SU-DHL-6 (cell line): ENCODE measurements around the gene PRR33.

Source experiments
- H2AFZ ChIP-seq: fragments of 200-600 bp; sonication (generic); 2 replicates; pipeline ENCODE4 v1.6.1; 2014; ENCODE audit warnings: low read depth, mild to moderate bottlenecking, moderate library complexity, mixed read lengths, antibody characterized with exemption, low read length; ENCODE audit not compliant: severe bottlenecking
- H3F3A ChIP-seq: fragments of 200-600 bp; shearing (Covaris generic); 2 replicates; pipeline ENCODE4 v1.6.0; 2016; ENCODE audit warnings: antibody characterized with exemption, mild to moderate bottlenecking; ENCODE audit not compliant: insufficient read depth
- H3K27ac ChIP-seq: fragments of 200-600 bp; sonication (generic); 2 replicates; pipeline ENCODE4 v1.5.1; 2016; ENCODE audit warnings: low read depth, mild to moderate bottlenecking, low read length, moderate library complexity, mixed read lengths
- H3K27me3 ChIP-seq: fragments of 200-600 bp; sonication (generic), shearing (Covaris generic); 2 replicates; pipeline ENCODE4 v1.6.0; 2014; ENCODE audit warnings: mild to moderate bottlenecking, low read length
- H3K36me3 ChIP-seq: fragments of 200-600 bp; sonication (generic); 2 replicates; pipeline ENCODE4 v1.6.1; 2014; ENCODE audit warnings: mild to moderate bottlenecking, low read length, mixed read lengths
- H3K4me2 ChIP-seq: fragments of 300-600, 200-600 bp; shearing (Covaris generic), sonication (generic); 2 replicates; pipeline ENCODE4 v1.6.0; 2014; ENCODE audit warnings: low read length, low read depth, mild to moderate bottlenecking; ENCODE audit not compliant: poor library complexity, severe bottlenecking
- H3K4me3 ChIP-seq: fragments of 200-600 bp; sonication (generic); 2 replicates; pipeline ENCODE4 v1.5.1; 2014; ENCODE audit warnings: antibody characterized with exemption, low read length, mild to moderate bottlenecking, mixed read lengths; ENCODE audit not compliant: insufficient read depth, poor library complexity, severe bottlenecking
- H3K79me2 ChIP-seq: fragments of 200-600 bp; sonication (generic); 2 replicates; pipeline ENCODE4 v1.6.1; 2014; ENCODE audit warnings: mild to moderate bottlenecking, low read length, moderate library complexity; ENCODE audit not compliant: insufficient read depth
- H3K9ac ChIP-seq: fragments of 200-600 bp; sonication (generic); 2 replicates; pipeline ENCODE4 v1.7.0; 2014; ENCODE audit warnings: mild to moderate bottlenecking, low read length
- H3K9me2 ChIP-seq: fragments of 200-600 bp; sonication (generic); replicated peaks from 2 replicates; pipeline ENCODE4 v1.6.1; 2014; ENCODE audit warnings: low read length; ENCODE audit not compliant: insufficient read depth
- H3K9me3 ChIP-seq: fragments of 200-600 bp; sonication (generic); 2 replicates; pipeline ENCODE4 v1.6.1; 2014; ENCODE audit warnings: low read length, mixed read lengths; ENCODE audit not compliant: insufficient read depth
- H4K20me1 ChIP-seq: fragments of 200-600 bp; sonication (generic); 2 replicates; pipeline ENCODE4 v1.6.1; 2014; ENCODE audit warnings: low read depth, mild to moderate bottlenecking, antibody characterized with exemption, low read length, moderate library complexity, mixed read lengths
- EZH2phosphoT487 ChIP-seq: fragments of 200-600 bp; sonication (generic), shearing (Covaris generic); conservative IDR thresholded peaks from 2 replicates; pipeline ENCODE4 v1.6.1; 2018; ENCODE audit warnings: mild to moderate bottlenecking, antibody characterized with exemption, low read length, moderate library complexity, mixed read lengths
- TF ChIP-seq, protein P1 (sequence below): fragments of 200-600 bp; sonication (generic); IDR thresholded peaks from one replicate; pipeline ENCODE4 v1.5.1; 2017; ENCODE audit warnings: antibody characterized with exemption, mild to moderate bottlenecking, low read length, moderate library complexity; ENCODE audit not compliant: insufficient read depth, poor library complexity, severe bottlenecking

The PRR33 gene

DNA sequence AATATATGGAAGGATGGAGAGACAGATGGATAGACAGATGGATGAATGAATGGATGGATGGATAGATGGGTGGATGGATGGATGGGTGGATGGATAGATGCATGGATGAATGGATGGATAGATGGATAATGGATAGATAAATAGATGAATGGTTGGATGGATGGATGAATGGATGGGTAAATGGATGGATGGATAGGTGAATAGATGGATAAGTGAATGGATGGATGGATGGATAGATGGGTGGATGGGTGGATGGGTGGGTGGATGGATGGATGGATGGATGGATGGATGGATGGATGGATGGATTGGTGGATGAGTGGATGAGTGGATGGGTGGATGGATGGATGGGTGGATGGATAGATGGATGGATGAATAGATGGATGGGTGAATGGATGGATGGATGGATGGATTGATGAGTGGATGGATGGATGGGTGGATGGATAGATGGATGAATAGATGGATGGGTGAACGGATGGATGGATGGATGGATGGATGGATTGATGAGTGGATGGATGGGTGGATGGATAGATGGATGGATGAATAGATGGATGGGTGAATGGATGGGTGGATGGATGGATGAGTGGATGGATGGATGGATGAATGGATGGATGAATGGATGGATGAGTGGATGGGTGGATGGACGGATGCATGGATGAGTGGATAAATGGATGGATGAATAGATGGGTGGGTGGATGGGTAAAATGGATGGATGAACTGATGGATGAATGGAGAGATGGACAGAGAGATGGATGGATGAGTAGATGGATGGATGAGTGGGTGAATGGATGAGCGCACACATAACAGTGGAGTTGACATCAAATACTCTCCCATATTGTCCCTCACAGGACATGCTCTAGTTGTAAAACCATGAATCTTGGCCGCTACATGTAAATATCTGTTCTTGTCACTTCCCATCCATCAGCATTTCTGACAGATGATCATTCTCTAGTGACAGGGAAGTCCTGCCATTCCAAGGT is 30.0 kb downstream of the PRR33 start:
- H3K27me3 ChIP-seq, result no peaks in the 10 kb centered on the region
- H3K79me2 ChIP-seq, result peaks cover 3% of the 10 kb centered on the region; the same call in 1 of the 2 replicates
- no peak overlapping the region for H3K4me2 ChIP-seq
- TF ChIP-seq EZH2phosphoT487, result no peak
- TF ChIP-seq, protein P1, sequence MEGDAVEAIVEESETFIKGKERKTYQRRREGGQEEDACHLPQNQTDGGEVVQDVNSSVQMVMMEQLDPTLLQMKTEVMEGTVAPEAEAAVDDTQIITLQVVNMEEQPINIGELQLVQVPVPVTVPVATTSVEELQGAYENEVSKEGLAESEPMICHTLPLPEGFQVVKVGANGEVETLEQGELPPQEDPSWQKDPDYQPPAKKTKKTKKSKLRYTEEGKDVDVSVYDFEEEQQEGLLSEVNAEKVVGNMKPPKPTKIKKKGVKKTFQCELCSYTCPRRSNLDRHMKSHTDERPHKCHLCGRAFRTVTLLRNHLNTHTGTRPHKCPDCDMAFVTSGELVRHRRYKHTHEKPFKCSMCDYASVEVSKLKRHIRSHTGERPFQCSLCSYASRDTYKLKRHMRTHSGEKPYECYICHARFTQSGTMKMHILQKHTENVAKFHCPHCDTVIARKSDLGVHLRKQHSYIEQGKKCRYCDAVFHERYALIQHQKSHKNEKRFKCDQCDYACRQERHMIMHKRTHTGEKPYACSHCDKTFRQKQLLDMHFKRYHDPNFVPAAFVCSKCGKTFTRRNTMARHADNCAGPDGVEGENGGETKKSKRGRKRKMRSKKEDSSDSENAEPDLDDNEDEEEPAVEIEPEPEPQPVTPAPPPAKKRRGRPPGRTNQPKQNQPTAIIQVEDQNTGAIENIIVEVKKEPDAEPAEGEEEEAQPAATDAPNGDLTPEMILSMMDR, result no peak
- H3K9me3 ChIP-seq, result no peaks in the 10 kb centered on the region
- H3K9me2 ChIP-seq, result no peaks in the 10 kb centered on the region
- H2AFZ ChIP-seq, result no peak overlapping the region
- H3F3A ChIP-seq, result no peaks in the 10 kb centered on the region
- H4K20me1 ChIP-seq, result peaks cover 12% of the 10 kb centered on the region; the same call in 1 of the 2 replicates
- H3K4me3 ChIP-seq, result no peak overlapping the region
- H3K36me3 ChIP-seq, result no peaks in the 10 kb centered on the region
- H3K27ac ChIP-seq, result no peak overlapping the region
- no peak overlapping the region for H3K9ac ChIP-seq

DNA sequence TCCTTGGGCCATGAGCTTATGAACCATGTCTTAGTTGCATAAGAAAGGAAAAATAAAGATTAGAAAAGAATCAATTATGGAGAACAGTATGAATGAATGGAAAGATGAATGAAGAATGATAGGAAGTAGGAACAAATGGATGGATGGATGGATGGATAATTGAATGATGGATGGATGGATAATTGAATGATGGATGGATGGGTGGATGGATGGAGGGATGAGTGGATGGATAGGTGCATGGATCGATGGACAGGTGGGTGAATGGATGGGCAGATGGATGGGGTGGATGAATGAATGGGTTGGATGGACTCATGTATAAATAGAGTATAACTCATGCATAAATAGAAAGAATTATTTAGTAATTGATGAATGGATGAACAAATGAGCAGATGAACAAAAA is 31.6 kb downstream of the PRR33 start:
- Histone ChIP-seq H3F3A (no peaks in the 10 kb centered on the region), H3K79me2 (peaks cover 15% of the 10 kb centered on the region; the same call in 1 of the 2 replicates)

DNA sequence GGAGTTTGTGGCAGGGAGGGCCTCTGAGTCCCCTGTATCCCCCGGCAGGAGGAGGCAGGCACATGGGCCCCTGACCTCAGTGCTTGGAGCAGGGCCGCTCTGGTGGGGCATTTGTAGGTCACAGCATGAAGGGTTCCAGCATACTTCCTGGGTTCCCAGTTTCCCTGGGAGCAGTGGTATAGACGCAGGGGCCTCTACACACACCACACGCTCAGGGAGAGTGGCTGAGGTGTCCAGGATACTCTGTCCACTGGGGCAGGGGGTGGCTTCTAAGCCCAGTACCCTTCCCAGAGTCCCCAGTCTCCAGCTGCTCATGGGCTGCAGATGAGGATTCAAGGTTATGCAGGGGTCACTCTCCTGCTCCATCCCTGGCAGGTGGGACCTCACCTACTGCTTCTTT is 32.7 kb downstream of the PRR33 start:
- H3K9me2 ChIP-seq, result no peaks in the 10 kb centered on the region
- no peaks in the 10 kb centered on the region for H3K9me3 ChIP-seq
- H3F3A ChIP-seq, result no peaks in the 10 kb centered on the region
- H2AFZ ChIP-seq, result no peak overlapping the region
- no peaks in the 10 kb centered on the region for H3K36me3 ChIP-seq
- H3K27me3 ChIP-seq, result no peaks in the 10 kb centered on the region
- peaks cover 26% of the 10 kb centered on the region; the same call in 1 of the 2 replicates for H3K79me2 ChIP-seq
- H3K27ac ChIP-seq, result no peak overlapping the region
- H3K4me2 ChIP-seq, result no peak overlapping the region
- H4K20me1 ChIP-seq, result peaks cover 22% of the 10 kb centered on the region; the same call in 1 of the 2 replicates
- TF ChIP-seq, protein P1, result no peak
- no peak overlapping the region for H3K9ac ChIP-seq
- no peak overlapping the region for H3K4me3 ChIP-seq

More for the DNA sequence above, 31.6 kb downstream of the PRR33 start:
- no peak overlapping the region for H3K4me3 ChIP-seq
- no peak overlapping the region for H2AFZ ChIP-seq
- no peaks in the 10 kb centered on the region for H3K36me3 ChIP-seq
- H3K27ac ChIP-seq, result no peak overlapping the region
- H3K9ac ChIP-seq, result no peak overlapping the region
- H3K27me3 ChIP-seq, result no peaks in the 10 kb centered on the region
- TF ChIP-seq, protein P1, result no peak
- no peak for TF ChIP-seq EZH2phosphoT487
- no peaks in the 10 kb centered on the region for H3K9me3 ChIP-seq
- no peaks in the 10 kb centered on the region for H3K9me2 ChIP-seq
- peaks cover 17% of the 10 kb centered on the region; the same call in 1 of the 2 replicates for H4K20me1 ChIP-seq
- no peak overlapping the region for H3K4me2 ChIP-seq
